Ovary (tissue), 3 donors: ENCODE measurements around the gene KRT37.

Source experiments
- EP300 ChIP-seq: sonication (generic); formaldehyde crosslinking; IDR thresholded peaks from one replicate; pipeline ENCODE4 v1.6.1; 2017; ENCODE audit warnings: antibody characterized with exemption
- TF ChIP-seq, protein P1 (sequence below), 3 donors: fragments of 450-650 bp in 2 of 3; fragments of 200-600 bp in 1 of 3; IDR thresholded peaks; one replicate each; pipeline versions ENCODE4 v1.5.1 to v1.8.0; 2016 to 2022; ENCODE audit warnings: antibody characterized with exemption in 3 of 3, mild to moderate bottlenecking in 1 of 3
- donor health status: DM: no; HTN: no; CAD: no.

DNA sequence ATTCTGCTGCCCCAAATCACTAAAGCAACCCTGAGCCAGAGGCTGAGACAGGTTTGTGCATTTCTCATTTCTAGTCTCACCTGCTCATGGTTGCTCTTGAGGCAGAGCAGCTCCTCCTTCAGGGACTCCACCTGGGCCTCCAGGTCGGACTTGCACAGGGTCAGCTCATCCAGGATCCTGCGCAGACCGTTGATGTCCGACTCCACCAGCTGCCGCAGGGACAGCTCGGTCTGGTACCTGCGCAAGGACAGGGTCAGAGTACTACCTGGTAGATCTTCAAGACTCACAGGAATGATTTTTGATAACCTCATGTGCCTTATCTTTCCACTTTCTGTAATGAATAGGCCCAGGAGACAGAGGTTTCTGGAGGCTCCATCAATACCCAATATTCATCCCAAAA is 28.0 kb downstream of the KRT37 start:
- TF ChIP-seq, protein P1, sequence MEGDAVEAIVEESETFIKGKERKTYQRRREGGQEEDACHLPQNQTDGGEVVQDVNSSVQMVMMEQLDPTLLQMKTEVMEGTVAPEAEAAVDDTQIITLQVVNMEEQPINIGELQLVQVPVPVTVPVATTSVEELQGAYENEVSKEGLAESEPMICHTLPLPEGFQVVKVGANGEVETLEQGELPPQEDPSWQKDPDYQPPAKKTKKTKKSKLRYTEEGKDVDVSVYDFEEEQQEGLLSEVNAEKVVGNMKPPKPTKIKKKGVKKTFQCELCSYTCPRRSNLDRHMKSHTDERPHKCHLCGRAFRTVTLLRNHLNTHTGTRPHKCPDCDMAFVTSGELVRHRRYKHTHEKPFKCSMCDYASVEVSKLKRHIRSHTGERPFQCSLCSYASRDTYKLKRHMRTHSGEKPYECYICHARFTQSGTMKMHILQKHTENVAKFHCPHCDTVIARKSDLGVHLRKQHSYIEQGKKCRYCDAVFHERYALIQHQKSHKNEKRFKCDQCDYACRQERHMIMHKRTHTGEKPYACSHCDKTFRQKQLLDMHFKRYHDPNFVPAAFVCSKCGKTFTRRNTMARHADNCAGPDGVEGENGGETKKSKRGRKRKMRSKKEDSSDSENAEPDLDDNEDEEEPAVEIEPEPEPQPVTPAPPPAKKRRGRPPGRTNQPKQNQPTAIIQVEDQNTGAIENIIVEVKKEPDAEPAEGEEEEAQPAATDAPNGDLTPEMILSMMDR (IDR thresholded peaks at IDR 0.05), result no peak
- TF ChIP-seq EP300, result no peak
